ENCODE results near the gene GRK3. TPM values are rescaled to one million over a fixed set of nuclear protein-coding genes. Genes with fewer than 3 reads are reported as not detected.
"Not testable (repeated sequence)": the region's sequence is repeated elsewhere in the genome, so short reads cannot be mapped to it uniquely, and the experiment has no call there.

Gene GRK3
- total RNA-seq, 1 experiment from 2014 or later, result 17.0 TPM

DNA sequence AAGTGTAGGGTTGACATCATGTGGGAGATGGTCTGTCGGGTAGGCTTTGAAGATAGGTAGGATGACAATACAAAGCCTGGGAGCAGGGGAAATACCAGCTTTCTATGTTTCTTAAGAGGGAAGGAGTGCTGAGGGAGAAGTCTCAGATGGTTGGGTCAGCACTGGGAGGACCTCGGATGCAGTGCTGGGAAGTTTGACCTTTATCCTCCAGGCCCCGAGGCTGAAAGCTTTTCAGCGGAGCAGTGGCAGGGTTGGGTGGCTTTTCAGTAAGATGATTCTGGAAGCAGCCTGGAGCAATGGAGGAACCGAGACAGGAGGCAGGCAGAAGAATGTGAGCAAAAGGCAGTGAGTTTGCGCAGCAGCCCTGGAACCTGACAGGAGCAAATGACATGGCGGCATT is 134.0 kb downstream of the GRK3 start:
- in situ Hi-C loops (cut with HindIII; ENCODE audit: low pct_unique_long_range_greater_than_20kb, low sequenced_read_pairs), result no loop called here
- DNase-seq (ENCODE audit: low read depth, low spot score), result no peak

DNA sequence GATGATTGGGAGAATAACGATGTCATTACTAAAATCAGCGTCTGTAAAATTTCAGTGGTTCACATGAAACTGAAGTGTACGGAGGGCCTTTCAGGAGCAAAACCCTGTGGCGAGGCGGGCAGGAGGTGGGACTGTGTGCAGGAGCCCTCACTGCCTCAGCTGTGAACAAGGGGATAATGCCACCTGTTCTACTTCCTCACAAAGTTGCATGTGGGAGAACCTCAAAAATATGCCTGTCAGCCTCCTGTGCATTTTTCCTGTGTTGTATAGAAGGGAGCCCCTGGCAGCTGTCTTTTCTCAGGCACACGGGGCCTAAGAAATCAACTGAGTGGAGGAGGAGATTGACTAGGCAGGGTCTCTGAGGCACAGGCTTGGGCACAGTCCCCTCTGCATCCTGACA is 134.5 kb downstream of the GRK3 start:
- in situ Hi-C loops (cut with HindIII; ENCODE audit: low pct_unique_long_range_greater_than_20kb, low sequenced_read_pairs), result no loop called here
- no peak for DNase-seq (ENCODE audit: low read depth, low spot score)

DNA sequence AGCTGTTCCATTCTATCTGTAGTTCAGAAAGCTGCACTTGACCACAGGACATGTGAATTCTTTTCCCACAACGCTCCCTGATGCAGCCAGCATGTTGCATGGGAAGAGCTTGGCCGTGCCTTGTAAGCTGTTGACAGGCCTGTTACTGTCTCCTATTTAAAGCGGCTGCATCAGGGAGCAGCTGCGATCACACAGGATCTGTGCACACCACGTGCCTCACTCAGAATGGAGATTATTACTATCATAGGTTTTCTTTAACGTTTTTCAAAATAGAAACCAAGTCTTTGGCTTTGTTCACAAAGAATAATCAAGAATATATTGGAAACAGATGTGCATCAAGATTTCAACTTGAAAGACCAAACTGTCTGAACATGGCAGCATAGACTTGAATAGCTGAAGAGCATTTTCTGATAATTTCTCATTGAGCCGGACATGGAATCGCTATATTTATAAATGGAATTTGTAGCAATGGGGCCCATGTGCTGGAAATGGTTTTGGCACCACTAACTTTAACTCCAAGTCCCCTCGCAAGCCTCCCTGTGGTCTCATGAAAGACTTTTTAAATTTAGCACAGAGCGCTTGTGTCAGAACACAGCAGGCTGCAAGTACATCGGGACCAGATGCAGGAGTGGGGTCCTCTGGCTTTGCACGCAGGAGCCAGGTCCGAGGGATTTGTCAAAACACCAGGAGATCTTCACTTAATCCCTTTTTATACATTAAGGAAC is 136.7 kb downstream of the GRK3 start:
- in situ Hi-C loops (cut with HindIII; ENCODE audit: low pct_unique_long_range_greater_than_20kb, low sequenced_read_pairs), result no loop called here
- no peak for DNase-seq (ENCODE audit: low read depth, low spot score)

GRCh38 chr22:25702040-25702439 is 137.6 kb downstream of the GRK3 start:
- DNase-seq (ENCODE audit: low read depth, low spot score), result peak; percentile 57
- in situ Hi-C loops (cut with HindIII; ENCODE audit: low pct_unique_long_range_greater_than_20kb, low sequenced_read_pairs), result no loop called here

- in situ Hi-C loops (cut with HindIII; ENCODE audit: low pct_unique_long_range_greater_than_20kb, low sequenced_read_pairs), result no loop called here
- no peak for DNase-seq (ENCODE audit: low read depth, low spot score)
Measured at GRCh38 chr22:25702571-25703167, 138.2 kb downstream of the GRK3 start.

- in situ Hi-C loops (cut with HindIII; ENCODE audit: low pct_unique_long_range_greater_than_20kb, low sequenced_read_pairs), result no loop called here
Measured at GRCh38 chr22:25704701-25705100, 140.2 kb downstream of the GRK3 start.

DNA sequence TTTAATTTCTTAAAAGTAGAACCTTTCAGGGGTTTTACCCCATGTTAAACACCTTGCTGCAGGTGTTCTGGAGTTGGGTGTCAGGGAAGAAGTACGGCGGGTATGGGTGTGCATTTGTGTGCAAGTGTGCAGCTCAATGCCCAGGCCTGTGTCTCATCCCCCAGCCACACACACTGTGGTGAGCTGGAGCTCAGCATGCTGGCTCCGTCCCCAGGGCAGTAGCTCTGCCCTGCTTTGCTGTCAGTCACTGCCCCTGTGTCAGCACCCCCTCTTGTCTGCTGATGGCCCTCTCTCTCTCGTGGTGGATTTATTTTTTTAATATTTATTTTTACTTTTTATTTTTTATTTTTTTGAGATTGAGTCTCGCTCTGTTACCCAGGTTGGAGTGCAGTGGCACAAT is 141.7 kb downstream of the GRK3 start:
- no peak for DNase-seq (ENCODE audit: low read depth, low spot score)
- in situ Hi-C loops (cut with HindIII; ENCODE audit: low pct_unique_long_range_greater_than_20kb, low sequenced_read_pairs), result no loop called here

More at GRCh38 chr22:25704701-25705100, 140.2 kb downstream of the GRK3 start:
- no peak for DNase-seq (ENCODE audit: low read depth, low spot score)

GRCh38 chr22:25708430-25708829 is 144.0 kb downstream of the GRK3 start:
- in situ Hi-C loops (cut with HindIII; ENCODE audit: low pct_unique_long_range_greater_than_20kb, low sequenced_read_pairs); DNase-seq (ENCODE audit: low read depth, low spot score): not testable (repeated sequence)

GRCh38 chr22:25709758-25710157 is 145.3 kb downstream of the GRK3 start:
- in situ Hi-C loops (cut with HindIII; ENCODE audit: low pct_unique_long_range_greater_than_20kb, low sequenced_read_pairs), result no loop called here

GRCh38 chr22:25710501-25710900 is 146.0 kb downstream of the GRK3 start:
- in situ Hi-C loops (cut with HindIII; ENCODE audit: low pct_unique_long_range_greater_than_20kb, low sequenced_read_pairs), result no loop called here

More at GRCh38 chr22:25709758-25710157, 145.3 kb downstream of the GRK3 start:
- DNase-seq (ENCODE audit: low read depth, low spot score), result no peak

DNA sequence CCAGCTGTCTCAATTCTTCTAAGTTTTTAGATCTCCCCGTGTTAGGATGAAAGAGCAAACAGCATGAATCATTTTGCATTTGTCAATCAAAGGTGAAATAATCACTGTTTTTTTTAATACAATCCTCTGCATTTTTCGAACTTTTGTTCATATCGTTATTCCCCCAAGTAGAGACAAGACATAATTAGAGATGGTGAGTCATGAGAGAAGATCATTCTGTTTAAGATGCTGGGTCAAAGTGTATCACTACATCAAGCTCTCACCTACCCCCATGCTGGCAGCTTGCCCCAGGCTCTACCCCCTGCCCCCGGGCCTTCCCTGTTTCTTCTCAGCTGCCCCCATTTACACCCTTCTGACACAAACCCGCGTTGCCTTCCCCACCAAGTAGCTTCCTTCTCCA is 147.0 kb downstream of the GRK3 start:
- no peak for DNase-seq (ENCODE audit: low read depth, low spot score)

More at GRCh38 chr22:25710501-25710900, 146.0 kb downstream of the GRK3 start:
- no peak for DNase-seq (ENCODE audit: low read depth, low spot score)

DNA sequence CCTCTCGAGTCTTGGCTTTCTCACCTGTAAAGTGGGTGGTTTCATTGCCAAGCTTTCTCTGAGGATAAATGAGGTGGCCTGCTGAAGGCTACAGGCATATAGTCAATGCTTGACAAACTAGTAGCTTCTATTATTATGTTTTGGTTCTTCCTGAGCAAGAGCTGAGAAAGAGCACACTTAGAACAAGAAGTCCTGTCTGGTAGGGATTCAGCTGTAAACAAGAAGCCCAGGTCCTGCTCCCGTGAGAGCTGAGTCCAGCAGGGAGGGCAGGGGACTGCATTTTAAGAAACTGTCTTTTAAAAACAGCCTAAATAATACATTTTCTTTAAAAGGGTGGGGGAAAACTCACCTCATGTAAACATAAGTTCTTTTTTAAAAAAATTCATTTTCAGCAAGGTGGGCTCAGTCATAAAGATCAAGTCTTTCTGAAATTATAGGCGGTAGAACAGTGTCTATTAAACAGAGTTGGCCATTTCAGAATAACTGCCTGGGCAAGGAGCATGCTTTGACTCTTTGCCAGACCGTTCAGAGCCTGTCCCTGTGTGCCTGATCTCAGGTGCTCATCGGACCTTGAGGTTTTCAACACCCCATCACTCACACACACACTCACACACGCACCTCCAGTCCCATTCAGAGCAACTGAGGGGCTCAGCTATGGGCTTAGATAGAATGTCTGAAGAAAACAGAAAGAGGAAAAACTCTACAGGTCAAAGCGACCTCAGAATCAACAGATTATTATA is 148.4 kb downstream of the GRK3 start:
- in situ Hi-C loops (cut with HindIII; ENCODE audit: low pct_unique_long_range_greater_than_20kb, low sequenced_read_pairs), result no loop called here

More for the DNA sequence above, 147.0 kb downstream of the GRK3 start:
- in situ Hi-C loops (cut with HindIII; ENCODE audit: low pct_unique_long_range_greater_than_20kb, low sequenced_read_pairs), result no loop called here

DNA sequence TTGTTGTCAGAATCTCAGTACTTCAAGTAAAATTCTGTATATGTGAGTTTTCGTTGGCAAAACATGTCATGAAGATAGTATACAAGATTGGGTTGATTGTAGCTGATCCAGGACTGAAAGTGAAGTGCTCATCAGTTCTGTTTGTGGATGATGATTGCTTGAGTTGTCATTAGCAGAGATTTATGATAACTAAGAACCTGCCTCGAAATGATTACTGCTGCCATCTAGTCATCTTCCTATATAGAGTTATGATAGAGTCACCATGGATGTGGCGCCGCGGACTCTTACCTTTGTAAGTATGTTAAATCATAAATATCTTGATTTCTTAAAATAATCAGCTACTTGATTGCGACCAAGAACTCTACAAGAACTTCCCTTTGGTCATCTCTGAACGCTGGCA is 149.6 kb downstream of the GRK3 start:
- in situ Hi-C loops (cut with HindIII; ENCODE audit: low pct_unique_long_range_greater_than_20kb, low sequenced_read_pairs), result no loop called here
- DNase-seq (ENCODE audit: low read depth, low spot score), result no peak

More for the DNA sequence above, 148.4 kb downstream of the GRK3 start:
- no peak for DNase-seq (ENCODE audit: low read depth, low spot score)

DNA sequence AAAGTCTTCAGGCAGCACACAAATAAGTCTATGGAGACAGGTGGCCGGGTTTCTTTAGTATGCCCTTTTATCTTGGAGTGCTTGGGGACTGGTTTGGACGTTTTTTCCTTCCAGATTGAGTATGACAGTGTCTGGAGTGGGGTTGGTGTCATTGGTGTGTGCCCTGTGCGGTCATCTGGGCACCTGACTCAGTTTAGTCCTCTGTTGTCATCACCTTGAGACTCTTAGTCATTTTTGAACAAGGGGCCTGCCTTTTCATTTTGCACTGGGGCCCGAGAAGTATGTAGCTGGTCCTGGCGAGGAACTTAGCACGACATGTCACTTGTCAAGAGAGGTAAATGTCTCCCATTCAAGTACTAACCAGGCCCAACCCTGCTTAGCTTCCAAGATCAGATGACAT is 150.3 kb downstream of the GRK3 start:
- in situ Hi-C loops (cut with HindIII; ENCODE audit: low pct_unique_long_range_greater_than_20kb, low sequenced_read_pairs), result no loop called here
- no peak for DNase-seq (ENCODE audit: low read depth, low spot score)

DNA sequence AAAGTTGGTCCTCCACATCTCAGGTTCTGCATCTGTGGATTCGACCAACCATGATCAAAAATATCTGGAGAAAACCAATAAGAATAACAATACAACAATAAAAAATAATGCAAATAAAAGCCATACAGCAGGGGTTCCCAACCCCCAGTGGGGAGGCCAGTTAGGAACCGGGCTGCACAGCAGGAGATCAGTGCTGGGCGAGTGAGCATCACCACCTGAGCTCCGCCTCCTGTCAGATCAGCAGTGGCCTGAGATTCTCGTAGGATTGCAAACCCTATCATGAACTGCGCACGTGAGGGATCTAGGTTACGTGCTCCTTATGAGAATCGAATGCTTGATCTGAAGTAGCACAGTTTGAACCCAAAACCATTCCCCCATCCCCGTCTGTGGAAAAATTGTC is 152.2 kb downstream of the GRK3 start:
- in situ Hi-C loops (cut with HindIII; ENCODE audit: low pct_unique_long_range_greater_than_20kb, low sequenced_read_pairs), result no loop called here
- DNase-seq (ENCODE audit: low read depth, low spot score), result no peak

- in situ Hi-C loops (cut with HindIII; ENCODE audit: low pct_unique_long_range_greater_than_20kb, low sequenced_read_pairs), result no loop called here
- no peak for DNase-seq (ENCODE audit: low read depth, low spot score)
Measured at GRCh38 chr22:25718135-25718840, 153.8 kb downstream of the GRK3 start.

GRCh38 chr22:25722223-25722622 is 157.7 kb downstream of the GRK3 start:
- in situ Hi-C loops (cut with HindIII; ENCODE audit: low pct_unique_long_range_greater_than_20kb, low sequenced_read_pairs), result no loop called here
- DNase-seq (ENCODE audit: low read depth, low spot score), result no peak

DNA sequence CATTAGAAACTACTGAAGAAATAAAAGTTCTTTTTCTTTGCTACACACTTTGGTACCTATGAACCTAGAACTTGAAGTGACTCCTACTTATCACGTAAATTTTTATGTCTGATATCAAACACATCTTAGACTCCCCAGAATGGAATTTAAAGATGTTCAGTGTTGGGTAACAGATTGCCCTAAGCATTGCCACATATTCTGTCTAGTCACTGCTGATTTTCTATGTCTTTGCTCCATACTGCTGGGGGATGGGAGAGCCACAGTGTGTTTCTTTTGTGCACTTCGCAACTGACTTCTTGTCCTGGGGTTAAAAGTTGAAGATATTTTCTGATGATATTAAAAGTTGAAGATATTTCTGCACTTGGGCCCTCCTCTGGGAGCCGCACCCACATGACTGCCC is 158.2 kb downstream of the GRK3 start:
- in situ Hi-C loops (cut with HindIII; ENCODE audit: low pct_unique_long_range_greater_than_20kb, low sequenced_read_pairs), result no loop called here
- DNase-seq (ENCODE audit: low read depth, low spot score), result no peak

Data from SK-MEL-5 (cell line).